NT2/D1 (cell line): ENCODE measurements around the gene TMEM61.

ENCODE experiments used
- DNase-seq: peaks from one replicate; pipeline ENCODE4 v3.0.0-alpha.2; 2011; ENCODE audit warnings: low read depth, low spot score
- H3K27me3 ChIP-seq: 2 replicates; pipeline ENCODE4 v1.6.0; 2011; ENCODE audit warnings: mild to moderate bottlenecking; ENCODE audit not compliant: insufficient read length, insufficient read depth
- H3K36me3 ChIP-seq: 2 replicates; pipeline ENCODE4 v1.6.1; 2011; ENCODE audit warnings: mild to moderate bottlenecking, low read length, mixed read lengths; ENCODE audit not compliant: insufficient read depth, insufficient read length
- H3K4me1 ChIP-seq: 2 replicates; pipeline ENCODE4 v1.5.1; 2011; ENCODE audit not compliant: insufficient read depth, insufficient read length
- H3K4me3 ChIP-seq: 2 replicates; pipeline ENCODE4 v1.5.1; 2011; ENCODE audit warnings: low read depth; ENCODE audit not compliant: insufficient read length
- H3K9ac ChIP-seq: 2 replicates; pipeline ENCODE4 v1.6.0; 2011; ENCODE audit warnings: low read depth; ENCODE audit not compliant: insufficient read length
- H3K9me3 ChIP-seq: 2 replicates; pipeline ENCODE4 v1.5.1; 2011; ENCODE audit warnings: mild to moderate bottlenecking, low read length; ENCODE audit not compliant: insufficient read depth
- SUZ12 ChIP-seq: IDR thresholded peaks from 2 replicates; pipeline ENCODE4 v1.6.1; 2011; ENCODE audit not compliant: insufficient read length, insufficient read depth; ENCODE audit errors: extremely low read depth
- YY1 ChIP-seq: IDR thresholded peaks from 2 replicates; pipeline ENCODE4 v1.6.1; 2011; ENCODE audit not compliant: insufficient read length, insufficient read depth
- ZNF274 ChIP-seq: IDR thresholded peaks from 2 replicates; pipeline ENCODE4 v1.6.1; 2011; ENCODE audit warnings: mild to moderate bottlenecking, low read depth, low read length

The TMEM61 gene

GRCh38 chr1:54950369-54951163 lies 29.9 kb upstream of the TMEM61 start:
- H3K9me3 ChIP-seq, result peaks cover 8% of the 10 kb centered on the region
- no peak overlapping the region for H3K4me3 ChIP-seq
- H3K27me3 ChIP-seq, result no peaks in the 10 kb centered on the region
- peak; percentile 90 for DNase-seq
- H3K36me3 ChIP-seq, result no peaks in the 10 kb centered on the region
- TF ChIP-seq YY1, result no peak
- TF ChIP-seq SUZ12, result no peak
- TF ChIP-seq ZNF274, result no peak
- H3K4me1 ChIP-seq, result peaks cover 6% of the 10 kb centered on the region
- H3K9ac ChIP-seq, result peak overlapping the region; percentile 70

GRCh38 chr1:54951810-54952226 lies 28.6 kb upstream of the TMEM61 start:
- no peak for DNase-seq
- TF ChIP-seq ZNF274, result no peak
- TF ChIP-seq SUZ12, result no peak
- TF ChIP-seq YY1, result no peak
- Histone ChIP-seq H3K36me3 (no peaks in the 10 kb centered on the region), H3K9ac (no peak overlapping the region), H3K4me3 (no peak overlapping the region), H3K27me3 (no peaks in the 10 kb centered on the region), H3K4me1 (peaks cover 6% of the 10 kb centered on the region), H3K9me3 (peaks cover 15% of the 10 kb centered on the region)

- Histone ChIP-seq H3K27me3 (no peaks in the 10 kb centered on the region), H3K4me3 (no peak overlapping the region), H3K9me3 (peaks cover 28% of the 10 kb centered on the region), H3K36me3 (no peaks in the 10 kb centered on the region), H3K9ac (no peak overlapping the region), H3K4me1 (peaks cover 6% of the 10 kb centered on the region)
- TF ChIP-seq YY1 (no peak), SUZ12 (no peak), ZNF274 (no peak)
- DNase-seq, result no peak
These were observed 27.3 kb upstream of the TMEM61 start for GRCh38 chr1:54952950-54953718.

- peaks cover 35% of the 10 kb centered on the region for H3K9me3 ChIP-seq
- TF ChIP-seq YY1, result no peak
- no peak for TF ChIP-seq ZNF274
- no peak for TF ChIP-seq SUZ12
- no peaks in the 10 kb centered on the region for H3K27me3 ChIP-seq
- peaks cover 6% of the 10 kb centered on the region for H3K4me1 ChIP-seq
- H3K36me3 ChIP-seq, result no peaks in the 10 kb centered on the region
- DNase-seq, result no peak
- no peak overlapping the region for H3K4me3 ChIP-seq
- no peak overlapping the region for H3K9ac ChIP-seq
These were observed 26.6 kb upstream of the TMEM61 start for GRCh38 chr1:54953846-54954245.

- no peak overlapping the region for H3K4me3 ChIP-seq
- peaks cover 2% of the 10 kb centered on the region for H3K4me1 ChIP-seq
- no peaks in the 10 kb centered on the region for H3K27me3 ChIP-seq
- H3K9ac ChIP-seq, result no peak overlapping the region
- peaks cover 50% of the 10 kb centered on the region for H3K9me3 ChIP-seq
- TF ChIP-seq ZNF274, result no peak
- TF ChIP-seq SUZ12, result no peak
- no peak for TF ChIP-seq YY1
- H3K36me3 ChIP-seq, result no peaks in the 10 kb centered on the region
- no peak for DNase-seq
These were observed 25.1 kb upstream of the TMEM61 start for GRCh38 chr1:54955359-54955758.

- Histone ChIP-seq H3K4me3 (no peak overlapping the region), H3K27me3 (no peaks in the 10 kb centered on the region), H3K4me1 (no peaks in the 10 kb centered on the region), H3K9ac (no peak overlapping the region), H3K36me3 (no peaks in the 10 kb centered on the region), H3K9me3 (peaks cover 53% of the 10 kb centered on the region)
- no peak for TF ChIP-seq YY1
- TF ChIP-seq ZNF274, result no peak
- TF ChIP-seq SUZ12, result no peak
- no peak for DNase-seq
These were observed 23.7 kb upstream of the TMEM61 start for GRCh38 chr1:54956726-54957125.

- Histone ChIP-seq H3K36me3 (no peaks in the 10 kb centered on the region), H3K4me3 (no peak overlapping the region), H3K27me3 (no peaks in the 10 kb centered on the region), H3K9me3 (peaks cover 58% of the 10 kb centered on the region), H3K9ac (no peak overlapping the region), H3K4me1 (no peaks in the 10 kb centered on the region)
- TF ChIP-seq ZNF274, result no peak
- TF ChIP-seq SUZ12, result no peak
- TF ChIP-seq YY1, result no peak
- no peak for DNase-seq
These were observed 21.2 kb upstream of the TMEM61 start for GRCh38 chr1:54959241-54959640.
